Suprapubic skin (tissue), 4 donors: Measurements from ENCODE around the gene TFF2. TPM values are rescaled to one million over a fixed set of nuclear protein-coding genes. Genes with fewer than 3 reads are reported as not detected.

ENCODE experiments used
- DNase-seq, 2 donors: peaks; one replicate each; pipeline ENCODE4 v3.0.0-alpha.2; 2019; ENCODE audit warnings: low spot score in 2 of 2
- H3K27ac ChIP-seq: fragments of 200-600 bp; sonication (generic); one replicate; pipeline ENCODE4 v1.5.1; 2019
- H3K27me3 ChIP-seq: fragments of 200-600 bp; sonication (generic); one replicate; pipeline ENCODE4 v1.5.1; 2019
- H3K36me3 ChIP-seq: fragments of 200-600 bp; sonication (generic); one replicate; pipeline ENCODE4 v1.5.1; 2019
- H3K4me1 ChIP-seq: fragments of 200-600 bp; sonication (generic); one replicate; pipeline ENCODE4 v1.5.1; 2019
- H3K4me3 ChIP-seq: fragments of 200-600 bp; sonication (generic); one replicate; pipeline ENCODE4 v1.5.1; 2019; ENCODE audit warnings: mild to moderate bottlenecking
- H3K9me3 ChIP-seq: fragments of 200-600 bp; sonication (generic); one replicate; pipeline ENCODE4 v1.5.1; 2019
- EP300 ChIP-seq: sonication (generic); formaldehyde crosslinking; IDR thresholded peaks from one replicate; pipeline ENCODE4 v1.6.1; 2017; ENCODE audit warnings: antibody characterized with exemption
- POLR2A ChIP-seq, 2 donors: fragments of 450-650 bp; IDR thresholded peaks; one replicate each; pipeline ENCODE4 v1.6.1; 2017; ENCODE audit warnings: antibody characterized with exemption in 2 of 2, mild to moderate bottlenecking in 2 of 2, moderate library complexity in 2 of 2
- POLR2AphosphoS5 ChIP-seq, 3 donors: sonication (generic); formaldehyde crosslinking; IDR thresholded peaks; one replicate each; pipeline ENCODE4 v1.6.1; 2017; ENCODE audit warnings: antibody characterized with exemption in 3 of 3
- WGBS: methylation state at CpG from one replicate; pipeline ENCODE4 v1.1.5; 2018; 5-methylcytosine and 5-hydroxymethylcytosine counted together
- total RNA-seq, 4 donors: library from RNA; depleted of rRNA; stranded (reverse); fragments of >200 nt; gene quantifications; one replicate each; pipeline ENCODE4 v1.1.0, GENCODE V29; 2016
- TF ChIP-seq, protein P1 (sequence below), 2 donors: fragments of 200-600 bp in 1 of 2; fragments of 450-650 bp in 1 of 2; sonication (generic) in 1 of 2; IDR thresholded peaks; one replicate each; pipeline ENCODE4 v1.5.1; 2016 to 2019; ENCODE audit warnings: antibody characterized with exemption in 2 of 2, mild to moderate bottlenecking in 1 of 2, moderate library complexity in 1 of 2

TFF2 gene
- total RNA-seq, 4 donors from 2014 or later: not detected

DNA sequence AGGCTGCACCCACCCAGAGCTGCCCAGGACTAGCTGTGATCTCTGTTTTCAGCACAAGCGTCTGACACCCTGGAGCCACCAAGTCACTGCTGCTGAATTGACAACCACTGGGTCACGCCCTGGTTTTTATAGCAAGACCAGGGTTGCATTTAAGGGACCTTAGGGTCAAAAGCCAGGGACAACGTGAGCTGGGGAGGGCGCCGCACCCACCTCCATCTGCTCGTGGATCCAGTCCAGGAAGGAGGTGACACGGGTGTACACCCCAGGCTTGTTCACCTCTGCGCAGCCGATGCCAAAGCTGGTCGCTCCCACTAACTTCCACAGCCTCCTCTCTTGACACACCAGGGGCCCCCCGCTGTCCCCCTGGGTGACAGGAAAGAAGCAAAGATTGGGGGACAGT lies 24.7 kb upstream of the TFF2 start:
- TF ChIP-seq POLR2A (IDR thresholded peaks at IDR 0.05): no peak
- TF ChIP-seq POLR2AphosphoS5 (IDR thresholded peaks at IDR 0.05): no peak
- TF ChIP-seq, protein P1, sequence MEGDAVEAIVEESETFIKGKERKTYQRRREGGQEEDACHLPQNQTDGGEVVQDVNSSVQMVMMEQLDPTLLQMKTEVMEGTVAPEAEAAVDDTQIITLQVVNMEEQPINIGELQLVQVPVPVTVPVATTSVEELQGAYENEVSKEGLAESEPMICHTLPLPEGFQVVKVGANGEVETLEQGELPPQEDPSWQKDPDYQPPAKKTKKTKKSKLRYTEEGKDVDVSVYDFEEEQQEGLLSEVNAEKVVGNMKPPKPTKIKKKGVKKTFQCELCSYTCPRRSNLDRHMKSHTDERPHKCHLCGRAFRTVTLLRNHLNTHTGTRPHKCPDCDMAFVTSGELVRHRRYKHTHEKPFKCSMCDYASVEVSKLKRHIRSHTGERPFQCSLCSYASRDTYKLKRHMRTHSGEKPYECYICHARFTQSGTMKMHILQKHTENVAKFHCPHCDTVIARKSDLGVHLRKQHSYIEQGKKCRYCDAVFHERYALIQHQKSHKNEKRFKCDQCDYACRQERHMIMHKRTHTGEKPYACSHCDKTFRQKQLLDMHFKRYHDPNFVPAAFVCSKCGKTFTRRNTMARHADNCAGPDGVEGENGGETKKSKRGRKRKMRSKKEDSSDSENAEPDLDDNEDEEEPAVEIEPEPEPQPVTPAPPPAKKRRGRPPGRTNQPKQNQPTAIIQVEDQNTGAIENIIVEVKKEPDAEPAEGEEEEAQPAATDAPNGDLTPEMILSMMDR (IDR thresholded peaks at IDR 0.05): no peak
- no peak for TF ChIP-seq EP300
- 56% methylated on average over 2 of the region's 11 CpGs for WGBS
- Histone ChIP-seq H3K36me3 (no peaks in the 10 kb centered on the region), H3K9me3 (no peaks in the 10 kb centered on the region), H3K27ac (no peak overlapping the region), H3K27me3 (peaks cover 45% of the 10 kb centered on the region), H3K4me3 (no peak overlapping the region), H3K4me1 (no peaks in the 10 kb centered on the region)
- DNase-seq: no peak

- no peaks in the 10 kb centered on the region for H3K9me3 ChIP-seq
- no peaks in the 10 kb centered on the region for H3K36me3 ChIP-seq
- 27% methylated on average over 23 of the region's 23 CpGs for WGBS
- no peak overlapping the region for H3K4me3 ChIP-seq
- TF ChIP-seq POLR2A (IDR thresholded peaks at IDR 0.05) (no peak), EP300 (no peak), POLR2AphosphoS5 (IDR thresholded peaks at IDR 0.05) (no peak)
- TF ChIP-seq, protein P1 (IDR thresholded peaks at IDR 0.05): no peak
- no peak overlapping the region for H3K27ac ChIP-seq
- no peak for DNase-seq
- no peaks in the 10 kb centered on the region for H3K4me1 ChIP-seq
- H3K27me3 ChIP-seq: peaks cover 48% of the 10 kb centered on the region
Measured at GRCh38 chr21:42374864-42375499, 24.2 kb upstream of the TFF2 start.

- DNase-seq: no peak
- no peaks in the 10 kb centered on the region for H3K36me3 ChIP-seq
- no peak overlapping the region for H3K4me3 ChIP-seq
- H3K4me1 ChIP-seq: no peaks in the 10 kb centered on the region
- TF ChIP-seq EP300: no peak
- TF ChIP-seq, protein P1 (IDR thresholded peaks at IDR 0.05): no peak
- no peak for TF ChIP-seq POLR2A (IDR thresholded peaks at IDR 0.05)
- no peak for TF ChIP-seq POLR2AphosphoS5 (IDR thresholded peaks at IDR 0.05)
- H3K27me3 ChIP-seq: peaks cover 51% of the 10 kb centered on the region
- H3K9me3 ChIP-seq: no peaks in the 10 kb centered on the region
- WGBS: 63% methylated on average over 7 of the region's 7 CpGs
- no peak overlapping the region for H3K27ac ChIP-seq
Measured at GRCh38 chr21:42374457-42374856, 23.7 kb upstream of the TFF2 start.

DNA sequence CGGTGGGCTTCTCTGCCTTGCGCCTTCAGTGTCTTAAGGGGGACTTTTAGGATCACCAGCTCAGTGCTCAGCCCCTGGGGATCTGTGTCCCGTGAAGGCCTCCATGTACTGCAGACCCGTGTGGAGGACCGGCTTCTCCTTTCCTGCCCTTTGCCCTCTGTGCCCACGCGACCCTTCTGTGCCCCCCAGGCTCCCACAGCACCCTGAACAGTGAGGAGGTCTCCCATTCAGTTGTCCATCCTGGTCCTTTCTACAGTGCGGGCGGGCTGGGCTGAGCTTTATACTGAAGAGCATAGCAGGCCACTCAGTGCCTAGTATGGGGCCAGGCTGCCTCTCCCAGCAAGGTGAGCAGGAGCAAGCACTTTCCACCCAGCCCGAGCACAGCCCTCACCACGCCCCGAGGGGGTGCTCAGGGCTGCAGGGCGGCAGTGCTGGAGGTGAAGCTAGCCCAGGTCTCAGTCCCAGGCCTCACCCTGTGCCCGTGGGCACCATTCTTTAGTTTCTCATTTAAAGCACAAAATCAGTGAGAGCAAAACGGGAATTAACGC lies 23.2 kb upstream of the TFF2 start:
- no peaks in the 10 kb centered on the region for H3K36me3 ChIP-seq
- no peak for DNase-seq
- H3K27ac ChIP-seq: no peak overlapping the region
- WGBS: 69% methylated on average over 16 of the region's 16 CpGs
- peaks cover 54% of the 10 kb centered on the region for H3K27me3 ChIP-seq
- TF ChIP-seq POLR2A (IDR thresholded peaks at IDR 0.05): no peak
- TF ChIP-seq POLR2AphosphoS5 (IDR thresholded peaks at IDR 0.05): no peak
- TF ChIP-seq, protein P1 (IDR thresholded peaks at IDR 0.05): no peak
- no peak for TF ChIP-seq EP300
- no peaks in the 10 kb centered on the region for H3K9me3 ChIP-seq
- H3K4me3 ChIP-seq: no peak overlapping the region
- no peaks in the 10 kb centered on the region for H3K4me1 ChIP-seq

DNA sequence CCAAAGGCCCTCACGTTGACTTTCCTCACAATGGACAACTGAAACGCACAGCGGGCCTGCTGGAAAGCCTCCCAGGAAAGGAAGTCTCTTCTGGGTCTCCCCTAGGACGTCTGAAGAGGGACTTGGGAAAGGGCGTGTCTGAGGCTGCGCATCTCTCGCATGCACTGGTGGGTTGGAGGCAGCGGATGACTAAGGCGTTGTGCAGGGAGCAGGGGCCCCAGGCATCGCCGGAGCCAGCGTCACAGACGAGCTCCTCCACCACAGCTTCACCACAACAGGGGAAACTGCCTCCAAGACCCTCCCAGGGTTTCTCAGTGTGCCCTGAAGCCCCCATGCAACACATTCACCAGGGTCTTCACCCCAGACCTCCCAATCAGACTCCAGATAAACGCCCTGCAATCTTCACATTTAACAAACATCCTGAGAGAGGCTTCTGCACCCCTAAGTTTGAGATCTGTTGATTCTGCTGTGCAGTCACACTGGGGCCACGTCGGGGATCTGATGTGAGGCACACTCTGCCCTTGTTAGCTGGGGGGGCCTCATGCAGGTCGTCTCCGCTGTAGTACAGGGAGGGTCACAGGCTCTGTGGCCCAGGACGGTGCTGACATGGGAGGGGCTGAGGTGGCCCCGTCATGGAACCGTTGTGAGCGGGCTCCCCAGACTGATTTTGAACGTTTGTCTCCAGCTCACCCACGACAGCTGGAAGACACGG lies 22.6 kb upstream of the TFF2 start:
- no peak for DNase-seq
- Histone ChIP-seq H3K4me3 (no peak overlapping the region), H3K36me3 (no peaks in the 10 kb centered on the region), H3K9me3 (no peaks in the 10 kb centered on the region), H3K27ac (no peak overlapping the region), H3K27me3 (peaks cover 54% of the 10 kb centered on the region), H3K4me1 (no peaks in the 10 kb centered on the region)
- 79% methylated on average over 19 of the region's 25 CpGs for WGBS
- no peak for TF ChIP-seq EP300
- TF ChIP-seq, protein P1 (IDR thresholded peaks at IDR 0.05): no peak
- TF ChIP-seq POLR2A (IDR thresholded peaks at IDR 0.05): no peak
- TF ChIP-seq POLR2AphosphoS5 (IDR thresholded peaks at IDR 0.05): no peak
